Osteoblast (primary cell): ENCODE results near the gene FTSJ3. TPM values are rescaled to one million over a fixed set of nuclear protein-coding genes. Genes with fewer than 3 reads are reported as not detected.
A peak's percentile ranks its signal among the peaks of the same experiment; 100 is the strongest.

Experiments
- DNase-seq: peaks from one replicate; pipeline ENCODE4 v3.0.0; 2011; ENCODE audit warnings: low spot score, mixed read lengths; ENCODE audit not compliant: insufficient read length; ENCODE audit errors: missing footprints
- H2AFZ ChIP-seq: 2 replicates; pipeline ENCODE4 v1.6.0; 2011; ENCODE audit warnings: mild to moderate bottlenecking, low read length
- H3K27ac ChIP-seq: 2 replicates; pipeline ENCODE4 v1.5.1; 2011; ENCODE audit warnings: mild to moderate bottlenecking, low read depth, low read length, moderate library complexity
- H3K27me3 ChIP-seq: 2 replicates; pipeline ENCODE4 v1.6.0; 2012; ENCODE audit warnings: mild to moderate bottlenecking, control low read depth, inconsistent platforms, low read length, moderate library complexity; ENCODE audit not compliant: insufficient read depth
- H3K36me3 ChIP-seq: 2 replicates; pipeline ENCODE4 v1.5.1; 2011; ENCODE audit warnings: mild to moderate bottlenecking, low read length, control low read depth, moderate library complexity; ENCODE audit not compliant: insufficient read depth
- H3K4me1 ChIP-seq: 2 replicates; pipeline ENCODE4 v1.5.1; 2011; ENCODE audit warnings: mild to moderate bottlenecking, low read length, control low read depth, moderate library complexity; ENCODE audit not compliant: insufficient read depth
- H3K4me2 ChIP-seq: 2 replicates; pipeline ENCODE4 v1.6.0; 2011; ENCODE audit warnings: mild to moderate bottlenecking, low read length; ENCODE audit not compliant: insufficient read depth
- H3K4me3 ChIP-seq: fragments of 200-600 bp; sonication (generic); 3 replicates; pipeline ENCODE4 v1.5.1; 2012; ENCODE audit warnings: mild to moderate bottlenecking, low read length, inconsistent platforms; ENCODE audit not compliant: insufficient read depth
- H3K79me2 ChIP-seq: 2 replicates; pipeline ENCODE4 v1.6.0; 2012; ENCODE audit warnings: mild to moderate bottlenecking, low read length, control low read depth, inconsistent platforms; ENCODE audit not compliant: insufficient read depth
- H3K9me3 ChIP-seq: 2 replicates; pipeline ENCODE4 v1.5.1; 2011; ENCODE audit warnings: low read depth, low read length, control low read depth
- H4K20me1 ChIP-seq: 2 replicates; pipeline ENCODE4 v1.6.0; 2012; ENCODE audit warnings: mild to moderate bottlenecking, low read length, control low read depth; ENCODE audit not compliant: insufficient read depth
- total RNA-seq: library from RNA; depleted of rRNA; stranded (reverse); fragments of >200 nt; gene quantifications from 2 replicates; pipeline ENCODE4 v1.2.3, GENCODE V29; 2012
- TF ChIP-seq, protein P1 (sequence below): IDR thresholded peaks from 2 replicates; pipeline ENCODE4 v1.5.1; 2011; ENCODE audit warnings: mild to moderate bottlenecking, low read depth, low read length, moderate library complexity; ENCODE audit errors: extremely low read depth

FTSJ3 gene
- total RNA-seq, 1 donor = 45.2 TPM

DNA sequence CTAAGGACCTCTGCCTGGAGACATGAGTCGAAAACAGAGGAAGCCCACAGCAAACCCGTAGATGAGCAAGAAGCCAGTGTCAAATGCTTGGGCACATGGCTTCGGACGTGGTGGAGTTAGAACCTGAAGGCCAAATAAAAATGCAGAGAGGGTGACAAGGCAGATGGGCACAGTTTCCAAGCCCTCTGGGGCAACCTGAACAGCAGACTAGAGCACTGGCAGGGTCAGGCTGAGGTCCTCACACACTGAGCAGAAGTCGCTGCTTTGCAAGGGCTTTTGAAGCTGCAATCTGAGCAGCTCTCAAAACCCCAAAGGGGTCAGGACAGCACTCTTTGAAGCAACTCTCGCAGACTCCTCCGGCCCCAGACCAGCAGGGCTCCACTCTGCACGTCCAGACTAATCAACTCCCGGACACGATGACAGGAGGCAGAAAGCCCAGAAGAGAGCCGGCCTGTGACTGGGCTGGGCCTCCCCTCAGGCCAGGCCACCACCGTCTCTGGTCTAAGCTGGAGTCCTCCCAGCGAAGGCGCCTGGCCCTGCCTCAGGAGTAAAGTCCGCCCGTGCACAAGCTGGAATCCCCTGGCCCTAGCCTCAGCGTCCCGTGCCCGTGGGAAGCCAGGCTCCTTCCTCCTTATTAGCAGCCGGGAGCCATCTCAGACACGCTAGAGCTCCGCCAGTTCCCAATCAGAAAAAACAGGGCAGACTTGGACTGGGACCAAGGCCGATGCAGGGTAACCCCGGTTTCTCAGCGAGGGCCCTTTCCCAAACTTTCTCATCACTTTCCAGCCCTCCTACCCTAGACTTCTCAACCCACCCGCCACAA, 14.1 kb upstream of the FTSJ3 start:
- DNase-seq = peak; percentile 91
- Histone ChIP-seq H3K4me3 (peak overlapping the region; percentile 95), H3K4me1 (peaks cover 39% of the 10 kb centered on the region), H4K20me1 (peaks cover 32% of the 10 kb centered on the region), H2AFZ (peak overlapping the region; percentile 77), H3K79me2 (peaks cover 57% of the 10 kb centered on the region), H3K36me3 (peaks cover 6% of the 10 kb centered on the region), H3K4me2 (peak overlapping the region; percentile 90), H3K27ac (peak overlapping the region; percentile 68), H3K27me3 (no peaks in the 10 kb centered on the region), H3K9me3 (no peaks in the 10 kb centered on the region)
- TF ChIP-seq, protein P1, sequence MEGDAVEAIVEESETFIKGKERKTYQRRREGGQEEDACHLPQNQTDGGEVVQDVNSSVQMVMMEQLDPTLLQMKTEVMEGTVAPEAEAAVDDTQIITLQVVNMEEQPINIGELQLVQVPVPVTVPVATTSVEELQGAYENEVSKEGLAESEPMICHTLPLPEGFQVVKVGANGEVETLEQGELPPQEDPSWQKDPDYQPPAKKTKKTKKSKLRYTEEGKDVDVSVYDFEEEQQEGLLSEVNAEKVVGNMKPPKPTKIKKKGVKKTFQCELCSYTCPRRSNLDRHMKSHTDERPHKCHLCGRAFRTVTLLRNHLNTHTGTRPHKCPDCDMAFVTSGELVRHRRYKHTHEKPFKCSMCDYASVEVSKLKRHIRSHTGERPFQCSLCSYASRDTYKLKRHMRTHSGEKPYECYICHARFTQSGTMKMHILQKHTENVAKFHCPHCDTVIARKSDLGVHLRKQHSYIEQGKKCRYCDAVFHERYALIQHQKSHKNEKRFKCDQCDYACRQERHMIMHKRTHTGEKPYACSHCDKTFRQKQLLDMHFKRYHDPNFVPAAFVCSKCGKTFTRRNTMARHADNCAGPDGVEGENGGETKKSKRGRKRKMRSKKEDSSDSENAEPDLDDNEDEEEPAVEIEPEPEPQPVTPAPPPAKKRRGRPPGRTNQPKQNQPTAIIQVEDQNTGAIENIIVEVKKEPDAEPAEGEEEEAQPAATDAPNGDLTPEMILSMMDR = no peak

DNA sequence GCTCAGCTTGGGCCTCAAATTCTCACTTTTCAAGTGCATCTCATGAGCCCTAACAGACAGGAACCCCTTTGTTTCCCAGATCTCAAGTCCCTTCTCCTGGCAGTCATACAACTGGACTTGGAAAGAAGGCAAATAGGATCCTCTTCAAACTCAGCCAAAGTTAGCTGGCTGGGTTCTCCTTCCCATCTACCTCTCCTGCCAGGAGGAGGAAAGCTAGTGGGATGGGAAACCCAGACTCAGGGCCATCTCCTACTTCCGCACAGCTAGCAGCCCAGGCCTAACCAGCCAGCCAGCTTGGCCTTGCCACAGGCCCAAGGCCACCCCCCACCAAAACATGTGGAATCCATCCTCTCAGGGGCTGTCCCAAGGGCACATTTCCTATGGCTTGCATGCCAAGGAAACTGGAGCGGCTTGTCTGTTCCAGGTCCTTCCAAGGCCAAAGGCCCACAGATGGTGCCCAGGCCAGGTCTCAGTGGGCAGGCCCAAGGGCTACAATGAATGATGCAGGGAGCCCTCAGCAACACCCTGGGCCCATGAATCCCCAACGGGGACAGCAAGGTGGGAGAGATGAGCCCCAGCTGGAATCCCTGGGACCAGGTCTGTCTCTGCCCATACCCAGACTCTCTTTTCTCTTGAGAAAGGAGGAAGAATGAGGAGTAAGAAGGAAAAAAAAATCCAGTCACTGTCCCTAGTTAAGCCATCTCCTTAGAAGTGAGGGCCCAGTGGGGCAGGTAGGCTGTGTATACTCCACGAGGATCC, 13.3 kb upstream of the FTSJ3 start:
- H3K4me2 ChIP-seq = peak overlapping the region; percentile 90
- H3K9me3 ChIP-seq = no peaks in the 10 kb centered on the region
- H3K27me3 ChIP-seq = no peaks in the 10 kb centered on the region
- peak overlapping the region; percentile 95 for H3K4me3 ChIP-seq
- DNase-seq = peak; percentile 87
- H3K27ac ChIP-seq = peak overlapping the region; percentile 68
- H3K79me2 ChIP-seq = peaks cover 63% of the 10 kb centered on the region
- peaks cover 39% of the 10 kb centered on the region for H3K4me1 ChIP-seq
- peaks cover 9% of the 10 kb centered on the region for H3K36me3 ChIP-seq
- no peak overlapping the region for H2AFZ ChIP-seq
- H4K20me1 ChIP-seq = peaks cover 34% of the 10 kb centered on the region
- TF ChIP-seq, protein P1 = no peak

DNA sequence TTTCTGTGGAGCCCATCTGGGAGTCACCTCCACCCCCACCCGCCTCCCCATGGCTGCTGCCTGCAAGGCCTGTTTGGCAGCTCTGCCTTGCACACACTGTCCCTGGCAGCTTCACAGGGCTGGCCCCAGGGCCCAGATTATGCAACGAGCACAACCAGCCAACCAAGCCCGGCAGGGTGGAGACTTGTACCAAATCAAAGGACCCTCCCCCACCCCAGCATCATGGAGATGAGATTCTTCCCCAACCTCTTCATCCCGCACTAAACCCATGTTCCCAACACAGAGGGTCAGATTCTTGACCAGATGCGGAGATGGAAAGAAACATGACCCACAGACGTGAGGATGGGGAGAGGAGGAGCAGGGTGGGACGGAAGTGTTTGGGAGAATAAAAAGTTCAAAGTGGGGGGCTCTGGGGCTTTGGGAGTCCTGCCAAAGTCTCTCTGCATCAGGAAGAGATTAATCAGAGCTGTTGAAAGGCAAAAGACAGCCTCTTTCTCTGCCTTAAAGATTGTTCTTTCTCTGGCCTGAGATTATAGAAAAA, 11.2 kb upstream of the FTSJ3 start:
- Histone ChIP-seq H3K4me2 (peak overlapping the region; percentile 31), H3K27ac (peak overlapping the region; percentile 41)

More for the DNA sequence above, 11.2 kb upstream of the FTSJ3 start:
- Histone ChIP-seq H4K20me1 (peaks cover 40% of the 10 kb centered on the region), H3K36me3 (peaks cover 24% of the 10 kb centered on the region), H3K79me2 (peaks cover 68% of the 10 kb centered on the region), H3K4me1 (peaks cover 32% of the 10 kb centered on the region), H2AFZ (no peak overlapping the region), H3K4me3 (no peak overlapping the region), H3K27me3 (no peaks in the 10 kb centered on the region), H3K9me3 (no peaks in the 10 kb centered on the region)
- TF ChIP-seq, protein P1 = no peak
- DNase-seq = peak; percentile 65
